ENCODE measurements around the gene KCNC1. TPM values are rescaled to one million over a fixed set of nuclear protein-coding genes. Genes with fewer than 3 reads are reported as not detected.

Gene KCNC1
- total and polyA plus RNA-seq, 9 of the 15 experiments (the other 6 are each of a cell fraction or from before 2014, with no cell fraction given) = 0.05 to 0.08 TPM; not detected in 7

DNA sequence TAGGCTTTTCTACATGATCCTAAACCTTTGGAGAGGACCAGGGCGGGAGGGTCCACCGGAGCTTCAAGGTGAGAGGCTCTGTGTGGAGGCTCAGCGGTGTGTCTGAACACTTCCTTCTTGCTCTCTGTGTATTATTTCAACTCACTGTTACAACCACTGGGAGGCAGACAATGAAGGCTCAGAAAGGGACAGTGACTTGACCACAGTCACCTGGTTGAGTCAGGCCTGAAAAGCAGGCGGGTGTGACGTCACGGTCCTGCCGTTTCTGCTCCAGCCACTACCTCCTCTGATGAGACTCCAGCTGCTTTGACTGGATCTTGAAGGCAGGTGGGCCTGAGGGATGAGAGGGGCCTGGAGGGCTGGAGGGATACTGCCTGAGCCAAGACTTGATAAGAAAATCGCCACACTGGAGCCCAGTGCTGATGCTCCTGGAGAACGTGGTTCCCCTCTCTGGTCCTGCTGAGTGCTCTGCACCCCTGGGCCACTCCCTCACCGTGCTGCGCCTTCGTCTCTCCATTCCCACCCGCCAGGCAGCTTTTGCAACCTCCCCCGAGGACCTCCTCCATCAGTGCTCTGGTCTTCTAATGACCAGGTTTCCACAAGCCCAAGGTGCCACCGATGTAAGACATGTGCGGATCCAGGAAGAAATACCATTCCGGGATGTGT is 27.9 kb downstream of the KCNC1 start (continued):
- TF ChIP-seq, protein P1, sequence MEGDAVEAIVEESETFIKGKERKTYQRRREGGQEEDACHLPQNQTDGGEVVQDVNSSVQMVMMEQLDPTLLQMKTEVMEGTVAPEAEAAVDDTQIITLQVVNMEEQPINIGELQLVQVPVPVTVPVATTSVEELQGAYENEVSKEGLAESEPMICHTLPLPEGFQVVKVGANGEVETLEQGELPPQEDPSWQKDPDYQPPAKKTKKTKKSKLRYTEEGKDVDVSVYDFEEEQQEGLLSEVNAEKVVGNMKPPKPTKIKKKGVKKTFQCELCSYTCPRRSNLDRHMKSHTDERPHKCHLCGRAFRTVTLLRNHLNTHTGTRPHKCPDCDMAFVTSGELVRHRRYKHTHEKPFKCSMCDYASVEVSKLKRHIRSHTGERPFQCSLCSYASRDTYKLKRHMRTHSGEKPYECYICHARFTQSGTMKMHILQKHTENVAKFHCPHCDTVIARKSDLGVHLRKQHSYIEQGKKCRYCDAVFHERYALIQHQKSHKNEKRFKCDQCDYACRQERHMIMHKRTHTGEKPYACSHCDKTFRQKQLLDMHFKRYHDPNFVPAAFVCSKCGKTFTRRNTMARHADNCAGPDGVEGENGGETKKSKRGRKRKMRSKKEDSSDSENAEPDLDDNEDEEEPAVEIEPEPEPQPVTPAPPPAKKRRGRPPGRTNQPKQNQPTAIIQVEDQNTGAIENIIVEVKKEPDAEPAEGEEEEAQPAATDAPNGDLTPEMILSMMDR (IDR thresholded peaks at IDR 0.05 in 2 of 3, conservative IDR thresholded peaks at IDR 0.05 in 1 of 3; ENCODE audit: insufficient read depth in 2 of 3, low read depth in 1 of 3, low read length in 3 of 3) = peak; percentile 26 to 36 (median 28); a peak in 3 of 6 replicates
- TF ChIP-seq MYC (IDR thresholded peaks at IDR 0.05; ENCODE audit: low read depth, low read length) = no peak
- no peak for TF ChIP-seq MYC (CRISPR knock-in tag; IDR thresholded peaks at IDR 0.05; ENCODE audit: borderline replicate concordance, low read depth)
- no peak for TF ChIP-seq CHD1 (IDR thresholded peaks at IDR 0.05; ENCODE audit: low read length)
- no peak for TF ChIP-seq ZBED1 (IDR thresholded peaks at IDR 0.05)
- TF ChIP-seq ARHGAP35 (IDR thresholded peaks at IDR 0.05; ENCODE audit: partially characterized antibody) = no peak
- no peak for TF ChIP-seq MAFG (tag; conservative IDR thresholded peaks at IDR 0.05)
- TF ChIP-seq SRSF3 (IDR thresholded peaks at IDR 0.05; ENCODE audit: insufficient read depth, low read length) = no peak
- TF ChIP-seq ATF1 (CRISPR knock-in tag; IDR thresholded peaks at IDR 0.05) = 0 out of 2 replicates have a peak, but pooled peaks have one; percentile 35
- TF ChIP-seq ATF1 (tag; IDR thresholded peaks at IDR 0.05) = peak; percentile 85
- no peak for TF ChIP-seq ILF3 (IDR thresholded peaks at IDR 0.05; ENCODE audit: borderline replicate concordance)
- peak; percentile 82 for TF ChIP-seq CREM (IDR thresholded peaks at IDR 0.05; ENCODE audit: low read depth)
- TF ChIP-seq ASH1L (IDR thresholded peaks at IDR 0.05; ENCODE audit: borderline replicate concordance, low read depth, partially characterized antibody) = no peak
- 0 out of 2 replicates have a peak, but pooled peaks have one; percentile 11 for TF ChIP-seq BCOR (IDR thresholded peaks at IDR 0.05)
- TF ChIP-seq ELF4 (CRISPR knock-in tag; IDR thresholded peaks at IDR 0.05) = no peak
- no peak for TF ChIP-seq ZC3H11A (IDR thresholded peaks at IDR 0.05; ENCODE audit: low read depth, low read length)
- TF ChIP-seq FOXK1 (CRISPR knock-in tag; IDR thresholded peaks at IDR 0.05; ENCODE audit: borderline replicate concordance) = no peak
- TF ChIP-seq ARID1B (IDR thresholded peaks at IDR 0.05) = no peak
- TF ChIP-seq PRMT5 (CRISPR knock-in tag; IDR thresholded peaks at IDR 0.05) = no peak
- no peak for TF ChIP-seq BRD4 (IDR thresholded peaks at IDR 0.05)

Measured in K562 (cell line).